Astrocyte (in vitro differentiated cells and primary cell): ENCODE results near the gene TNNI3. TPM values are rescaled to one million over a fixed set of nuclear protein-coding genes. Genes with fewer than 3 reads are reported as not detected.
"Not testable (repeated sequence)": the region's sequence is repeated elsewhere in the genome, so short reads cannot be mapped to it uniquely, and the experiment has no call there.

Source experiments
- DNase-seq: peaks from one replicate; pipeline ENCODE4 v3.0.0-alpha.2; 2010; ENCODE audit warnings: low read depth
- FAIRE-seq: peaks from 2 replicates; lab custom pipeline; 2011; peaks lifted over from hg19 to GRCh38; lab: Jason Lieb, UNC
- H2AFZ ChIP-seq: 2 replicates; pipeline ENCODE4 v1.6.0; 2012; ENCODE audit warnings: low read depth, low read length, inconsistent platforms
- H3K27ac ChIP-seq: 2 replicates; pipeline ENCODE4 v1.5.1; 2011; ENCODE audit warnings: low read depth, low read length, inconsistent platforms
- H3K27me3 ChIP-seq: 2 replicates; pipeline ENCODE4 v1.6.0; 2011; ENCODE audit warnings: low read length, inconsistent platforms; ENCODE audit not compliant: insufficient read depth
- H3K36me3 ChIP-seq: 2 replicates; pipeline ENCODE4 v1.5.1; 2011; ENCODE audit warnings: low read length, inconsistent platforms; ENCODE audit not compliant: insufficient read depth
- H3K4me1 ChIP-seq: 2 replicates; pipeline ENCODE4 v1.5.1; 2011; ENCODE audit warnings: low read length, inconsistent platforms; ENCODE audit not compliant: insufficient read depth
- H3K4me2 ChIP-seq: 2 replicates; pipeline ENCODE4 v1.6.0; 2012; ENCODE audit warnings: low read length, inconsistent platforms
- H3K4me3 ChIP-seq: 2 replicates; pipeline ENCODE4 v1.5.1; 2011; ENCODE audit warnings: low read depth, mild to moderate bottlenecking, low read length, inconsistent platforms; ENCODE audit not compliant: insufficient read depth
- H3K79me2 ChIP-seq: 2 replicates; pipeline ENCODE4 v1.6.0; 2012; ENCODE audit warnings: mild to moderate bottlenecking, low read length, inconsistent platforms; ENCODE audit not compliant: insufficient read depth
- H3K9ac ChIP-seq: 2 replicates; pipeline ENCODE4 v1.6.0; 2012; ENCODE audit warnings: mild to moderate bottlenecking, low read length, inconsistent platforms
- H3K9me3 ChIP-seq: 2 replicates; pipeline ENCODE4 v1.5.1; 2012; ENCODE audit warnings: low read depth, mild to moderate bottlenecking, low read length, inconsistent platforms; ENCODE audit not compliant: insufficient read depth
- H4K20me1 ChIP-seq: 2 replicates; pipeline ENCODE4 v1.6.0; 2012; ENCODE audit warnings: low read length, inconsistent platforms; ENCODE audit not compliant: insufficient read depth
- H3K27ac Mint-ChIP-seq: one replicate; pipeline ENCODE4 v1.8.0; 2021; ENCODE audit warnings: mild to moderate bottlenecking, mixed read lengths; ENCODE audit not compliant: unreplicated experiment
- H3K27me3 Mint-ChIP-seq: one replicate; pipeline ENCODE4 v1.8.0; 2021; ENCODE audit warnings: low read depth, mixed read lengths; ENCODE audit not compliant: unreplicated experiment
- H3K36me3 Mint-ChIP-seq: one replicate; pipeline ENCODE4 v1.8.0; 2021; ENCODE audit warnings: low read depth, mixed read lengths; ENCODE audit not compliant: unreplicated experiment
- H3K4me1 Mint-ChIP-seq: one replicate; pipeline ENCODE4 v1.8.0; 2021; ENCODE audit warnings: low read depth, mixed read lengths; ENCODE audit not compliant: unreplicated experiment
- H3K4me3 Mint-ChIP-seq: one replicate; pipeline ENCODE4 v1.8.0; 2021; ENCODE audit warnings: mild to moderate bottlenecking, moderate library complexity, mixed read lengths; ENCODE audit not compliant: unreplicated experiment
- H3K9me3 Mint-ChIP-seq: one replicate; pipeline ENCODE4 v1.8.0; 2021; ENCODE audit warnings: mild to moderate bottlenecking, mixed read lengths; ENCODE audit not compliant: unreplicated experiment
- CTCF ChIP-seq: IDR thresholded peaks from 2 replicates; pipeline ENCODE4 v1.5.1; 2011; ENCODE audit warnings: low read depth, mild to moderate bottlenecking, inconsistent platforms, low read length, moderate library complexity; ENCODE audit not compliant: insufficient read depth
- EZH2 ChIP-seq: IDR thresholded peaks from 2 replicates; pipeline ENCODE4 v1.6.1; 2012; ENCODE audit warnings: mild to moderate bottlenecking, low read length, inconsistent platforms; ENCODE audit not compliant: insufficient read depth
- total RNA-seq: library from RNA; stranded (reverse); gene quantifications from 2 replicates; pipeline ENCODE4 v1.2.1, GENCODE V29; 2021

Gene TNNI3
- total RNA-seq, 1 donor from 2014 or later = not detected

DNA sequence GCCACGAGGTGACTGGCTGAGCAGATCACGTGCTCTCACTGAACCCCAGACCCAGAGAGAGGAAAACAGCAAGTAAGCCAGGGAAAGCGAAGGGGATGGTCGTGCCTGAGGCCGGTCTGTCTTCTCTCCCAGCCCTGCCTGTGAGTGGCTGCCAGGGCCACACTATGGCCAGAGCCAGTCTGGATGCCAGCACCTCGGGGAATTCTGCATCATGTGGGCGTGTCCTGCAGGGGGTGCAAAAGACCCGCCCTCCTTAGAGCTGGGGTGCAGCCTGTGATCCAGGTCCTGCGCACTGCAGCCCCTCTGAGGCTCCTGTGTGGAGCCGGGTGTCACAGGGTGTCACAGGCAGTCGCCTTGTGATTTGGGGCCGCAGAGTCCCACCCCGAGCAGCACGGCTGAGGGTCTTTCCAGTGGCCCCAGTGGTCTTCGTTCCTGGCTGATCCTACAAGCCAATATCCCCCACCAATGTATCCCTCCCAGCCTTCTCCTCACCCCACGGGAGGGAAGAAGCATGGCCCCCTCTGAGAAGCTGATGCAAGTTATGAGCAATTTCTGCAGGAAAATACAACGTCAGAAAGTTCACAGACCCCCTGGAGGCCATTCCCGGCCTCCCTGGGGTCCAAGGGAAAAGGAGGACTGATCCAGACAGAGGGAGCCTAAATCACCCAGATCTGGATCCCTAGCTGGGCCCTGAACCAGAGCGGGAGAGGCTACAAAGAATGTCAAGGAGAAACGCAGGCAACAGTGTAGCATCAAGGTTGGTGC is 47.8 kb downstream of the TNNI3 start:
- no peak for DNase-seq
- peaks cover 73% of the 10 kb centered on the region for H3K79me2 ChIP-seq
- no peak overlapping the region for H3K4me2 ChIP-seq
- Mint-ChIP-seq H3K4me3 (peak overlapping the region; percentile 62), H3K4me1 (peaks cover 9% of the 10 kb centered on the region), H3K27ac (no peak overlapping the region), H3K36me3 (peaks cover 5% of the 10 kb centered on the region), H3K9me3 (no peaks in the 10 kb centered on the region), H3K27me3 (no peaks in the 10 kb centered on the region)
- no peak overlapping the region for H3K9ac ChIP-seq
- H3K4me3 ChIP-seq = no peak overlapping the region
- H3K9me3 ChIP-seq = no peaks in the 10 kb centered on the region
- H2AFZ ChIP-seq = no peak overlapping the region
- peaks cover 18% of the 10 kb centered on the region for H3K4me1 ChIP-seq
- H3K27ac ChIP-seq = no peak overlapping the region
- no peak for FAIRE-seq
- no peaks in the 10 kb centered on the region for H3K27me3 ChIP-seq
- no peaks in the 10 kb centered on the region for H3K36me3 ChIP-seq
- H4K20me1 ChIP-seq = peaks cover 81% of the 10 kb centered on the region
- TF ChIP-seq EZH2 = no peak
- TF ChIP-seq CTCF = no peak

DNA sequence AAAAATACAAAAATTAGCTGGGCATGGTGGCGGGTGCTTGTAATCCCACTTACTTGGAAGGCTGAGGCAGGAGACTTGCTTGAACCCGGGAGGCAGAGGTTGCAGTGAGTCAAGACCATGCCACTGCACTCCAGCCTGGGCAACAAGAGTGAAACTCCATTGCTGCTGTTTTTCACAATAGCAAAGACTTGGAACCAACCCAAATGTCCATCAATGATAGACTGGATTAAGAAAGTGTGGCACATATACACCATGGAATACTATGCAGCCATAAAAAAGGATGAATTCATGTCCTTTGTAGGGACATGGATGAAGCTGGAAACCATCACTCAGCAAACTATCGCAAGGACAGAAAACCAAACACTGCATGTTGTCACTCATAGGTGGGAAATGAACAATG is 50.3 kb downstream of the TNNI3 start:
- not testable (repeated sequence) for H3K4me3 ChIP-seq, H2AFZ ChIP-seq, H3K9me3 Mint-ChIP-seq, H3K4me2 ChIP-seq, H3K4me1 Mint-ChIP-seq, H3K9ac ChIP-seq, H3K27ac ChIP-seq, FAIRE-seq, H3K9me3 ChIP-seq, H3K4me1 ChIP-seq, H3K27ac Mint-ChIP-seq, H3K27me3 ChIP-seq, H3K27me3 Mint-ChIP-seq, DNase-seq, H3K4me3 Mint-ChIP-seq
- peaks cover 10% of the 10 kb centered on the region for H3K36me3 ChIP-seq
- H4K20me1 ChIP-seq = peaks cover 62% of the 10 kb centered on the region
- peaks cover 53% of the 10 kb centered on the region for H3K79me2 ChIP-seq
- H3K36me3 Mint-ChIP-seq = peaks cover 14% of the 10 kb centered on the region

DNA sequence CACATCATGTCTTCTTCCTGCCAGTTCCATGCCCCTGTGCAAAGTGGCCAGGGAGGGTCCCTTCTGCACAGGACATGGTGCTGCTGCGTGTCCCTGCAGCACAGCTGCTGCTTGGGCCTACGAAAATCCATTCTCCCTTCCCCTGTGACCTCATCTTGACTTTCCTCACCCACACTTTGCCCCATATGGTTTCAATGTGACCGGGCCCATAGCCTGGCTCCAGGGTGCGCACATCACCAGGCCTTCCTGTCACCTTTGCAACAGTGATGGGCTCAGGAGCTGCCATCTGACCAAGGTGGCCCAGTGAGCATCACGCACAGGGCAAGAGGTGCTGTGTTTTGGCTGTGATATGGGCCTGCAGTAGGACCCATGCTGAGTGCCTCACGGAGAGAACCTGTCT is 50.9 kb downstream of the TNNI3 start:
- TF ChIP-seq CTCF = no peak
- TF ChIP-seq EZH2 = no peak
- Histone ChIP-seq H3K4me3 (no peak overlapping the region), H3K36me3 (peaks cover 10% of the 10 kb centered on the region), H3K27ac (no peak overlapping the region), H2AFZ (no peak overlapping the region), H3K9ac (no peak overlapping the region), H3K4me1 (no peaks in the 10 kb centered on the region), H4K20me1 (peaks cover 57% of the 10 kb centered on the region), H3K27me3 (no peaks in the 10 kb centered on the region), H3K9me3 (peaks cover 4% of the 10 kb centered on the region), H3K4me2 (no peak overlapping the region), H3K79me2 (peaks cover 47% of the 10 kb centered on the region)
- DNase-seq (no peak), FAIRE-seq (no peak)
- H3K27ac Mint-ChIP-seq = no peak overlapping the region
- H3K27me3 Mint-ChIP-seq = no peaks in the 10 kb centered on the region
- H3K9me3 Mint-ChIP-seq = peaks cover 2% of the 10 kb centered on the region
- H3K36me3 Mint-ChIP-seq = peaks cover 17% of the 10 kb centered on the region
- no peaks in the 10 kb centered on the region for H3K4me1 Mint-ChIP-seq
- H3K4me3 Mint-ChIP-seq = no peak overlapping the region
